Neural progenitor cell (in vitro differentiated cells): ENCODE results near the gene MYH7.

ENCODE experiments used
- CTCF ChIP-seq: fragments of 200-600 bp; sonication (generic); IDR thresholded peaks from 2 replicates; pipeline ENCODE4 v1.5.1; 2017; ENCODE audit warnings: antibody characterized with exemption, mild to moderate bottlenecking
- EZH2 ChIP-seq: fragments of 200-600 bp; sonication (generic); IDR thresholded peaks from 2 replicates; pipeline ENCODE4 v1.6.1; 2017; ENCODE audit warnings: antibody characterized with exemption, mild to moderate bottlenecking, moderate library complexity
- EZH2phosphoT487 ChIP-seq: fragments of 200-600 bp; sonication (generic); IDR thresholded peaks from 2 replicates; pipeline ENCODE4 v1.6.1; 2017; ENCODE audit warnings: antibody characterized with exemption

GRCh38 chr14:23436327-23437132 lies 1.1 kb upstream of the MYH7 start:
- TF ChIP-seq CTCF = no peak
- no peak for TF ChIP-seq EZH2phosphoT487
- no peak for TF ChIP-seq EZH2
